Measurements from ENCODE around the gene SESN3.
A peak's percentile ranks its signal among the peaks of the same experiment; 100 is the strongest.

SESN3 gene

GRCh38 chr11:95123556-95123955 is 107.4 kb downstream of the SESN3 start:
- TF ChIP-seq, protein P1, sequence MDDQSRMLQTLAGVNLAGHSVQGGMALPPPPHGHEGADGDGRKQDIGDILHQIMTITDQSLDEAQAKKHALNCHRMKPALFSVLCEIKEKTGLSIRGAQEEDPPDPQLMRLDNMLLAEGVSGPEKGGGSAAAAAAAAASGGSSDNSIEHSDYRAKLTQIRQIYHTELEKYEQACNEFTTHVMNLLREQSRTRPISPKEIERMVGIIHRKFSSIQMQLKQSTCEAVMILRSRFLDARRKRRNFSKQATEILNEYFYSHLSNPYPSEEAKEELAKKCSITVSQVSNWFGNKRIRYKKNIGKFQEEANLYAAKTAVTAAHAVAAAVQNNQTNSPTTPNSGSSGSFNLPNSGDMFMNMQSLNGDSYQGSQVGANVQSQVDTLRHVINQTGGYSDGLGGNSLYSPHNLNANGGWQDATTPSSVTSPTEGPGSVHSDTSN (CRISPR knock-in tag; IDR thresholded peaks at IDR 0.05): no peak
- TF ChIP-seq ZNF48 (tag by site-specific recombination; IDR thresholded peaks at IDR 0.05): no peak
- no peak for TF ChIP-seq ZNF626 (tag by site-specific recombination; IDR thresholded peaks at IDR 0.05)
- no peak for TF ChIP-seq ZSCAN5A (tag by site-specific recombination; IDR thresholded peaks at IDR 0.05)
- no peaks in the 10 kb centered on the region for H3K9me3 ChIP-seq (ENCODE audit: control insufficient read depth, insufficient read depth, low read depth, low read length)
- H3K4me1 ChIP-seq (ENCODE audit: control insufficient read depth, insufficient read depth, low read length): no peaks in the 10 kb centered on the region
- POLR2A ChIA-PET: no interaction called here
- CTCF ChIA-PET: no interaction called here
- no peak overlapping the region for H3K4me3 ChIP-seq (ENCODE audit: low read depth, low read length)
- peaks cover 0 to 5% of the 10 kb centered on the region in 2 experiments; a peak in 1 of 3 replicates for H3K36me3 ChIP-seq (ENCODE audit: control insufficient read depth in 2 of 2, insufficient read depth in 1 of 2, low read length in 2 of 2)
- no peak overlapping the region for H3K27ac ChIP-seq (ENCODE audit: extremely low read depth, low read depth, low read length)

- H3K27ac ChIP-seq (ENCODE audit: extremely low read depth, low read depth, low read length): no peak overlapping the region
- ChIA-PET CTCF (interaction anchor here (1.4 kb wide), 1 partner anchor 51 kb away, joined by 4 read pairs; no protein-coding TSS in a partner anchor), POLR2A (interaction anchor here (0.8 to 1.5 kb wide), 3 partner anchors 13 to 55 kb away, joined by 3 to 6 read pairs (median 5); partner anchors contain the start of genes ENDOD1 and SRSF8)
- TF ChIP-seq ZNF664 (tag by site-specific recombination; IDR thresholded peaks at IDR 0.05) (no peak), REPIN1 (tag by site-specific recombination; IDR thresholded peaks at IDR 0.05; ENCODE audit: low read depth) (no peak), ZNF223 (tag by site-specific recombination; IDR thresholded peaks at IDR 0.05) (no peak), ZEB2 (tag by site-specific recombination; IDR thresholded peaks at IDR 0.05) (0 out of 2 replicates have a peak, but pooled peaks have one; percentile 17), ZNF416 (tag by site-specific recombination; IDR thresholded peaks at IDR 0.05) (no peak), ZNF366 (tag by site-specific recombination; conservative IDR thresholded peaks at IDR 0.05) (peak; percentile 52), ZNF704 (tag by site-specific recombination; IDR thresholded peaks at IDR 0.05) (no peak), ZNF501 (tag by site-specific recombination; IDR thresholded peaks at IDR 0.05) (no peak), ZNF654 (tag by site-specific recombination; IDR thresholded peaks at IDR 0.05; ENCODE audit: low read depth) (no peak), ZSCAN30 (tag by site-specific recombination; IDR thresholded peaks at IDR 0.05) (no peak), SP7 (tag by site-specific recombination; IDR thresholded peaks at IDR 0.05) (peak; percentile 72), ZNF114 (tag by site-specific recombination; IDR thresholded peaks at IDR 0.05) (no peak)
- TF ChIP-seq, protein P2, sequence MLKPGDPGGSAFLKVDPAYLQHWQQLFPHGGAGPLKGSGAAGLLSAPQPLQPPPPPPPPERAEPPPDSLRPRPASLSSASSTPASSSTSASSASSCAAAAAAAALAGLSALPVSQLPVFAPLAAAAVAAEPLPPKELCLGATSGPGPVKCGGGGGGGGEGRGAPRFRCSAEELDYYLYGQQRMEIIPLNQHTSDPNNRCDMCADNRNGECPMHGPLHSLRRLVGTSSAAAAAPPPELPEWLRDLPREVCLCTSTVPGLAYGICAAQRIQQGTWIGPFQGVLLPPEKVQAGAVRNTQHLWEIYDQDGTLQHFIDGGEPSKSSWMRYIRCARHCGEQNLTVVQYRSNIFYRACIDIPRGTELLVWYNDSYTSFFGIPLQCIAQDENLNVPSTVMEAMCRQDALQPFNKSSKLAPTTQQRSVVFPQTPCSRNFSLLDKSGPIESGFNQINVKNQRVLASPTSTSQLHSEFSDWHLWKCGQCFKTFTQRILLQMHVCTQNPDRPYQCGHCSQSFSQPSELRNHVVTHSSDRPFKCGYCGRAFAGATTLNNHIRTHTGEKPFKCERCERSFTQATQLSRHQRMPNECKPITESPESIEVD (tag by site-specific recombination; IDR thresholded peaks at IDR 0.05): peak; percentile 65
- no peak overlapping the region for H3K4me3 ChIP-seq (ENCODE audit: low read depth, low read length)
- H3K36me3 ChIP-seq (ENCODE audit: control insufficient read depth in 2 of 2, insufficient read depth in 1 of 2, low read length in 2 of 2): no peaks in the 10 kb centered on the region
- H3K4me1 ChIP-seq (ENCODE audit: control insufficient read depth, insufficient read depth, low read length): no peaks in the 10 kb centered on the region
- H3K9me3 ChIP-seq (ENCODE audit: control insufficient read depth, insufficient read depth, low read depth, low read length): no peaks in the 10 kb centered on the region
These were observed 109.3 kb downstream of the SESN3 start for GRCh38 chr11:95121698-95122097.

All from HEK293 (cell line).